HG03442 (cell line): ENCODE measurements around the gene CDHR5.
"Not testable (repeated sequence)": the region's sequence is repeated elsewhere in the genome, so short reads cannot be mapped to it uniquely, and the experiment has no call there.

Source experiments
- ATAC-seq: cut with Tn5 transposase; IDR thresholded peaks from one replicate; pipeline ENCODE4 v1.9.1; 2021; ENCODE audit warnings: mild to moderate bottlenecking, moderate library complexity; ENCODE audit not compliant: unreplicated experiment

CDHR5 gene

DNA sequence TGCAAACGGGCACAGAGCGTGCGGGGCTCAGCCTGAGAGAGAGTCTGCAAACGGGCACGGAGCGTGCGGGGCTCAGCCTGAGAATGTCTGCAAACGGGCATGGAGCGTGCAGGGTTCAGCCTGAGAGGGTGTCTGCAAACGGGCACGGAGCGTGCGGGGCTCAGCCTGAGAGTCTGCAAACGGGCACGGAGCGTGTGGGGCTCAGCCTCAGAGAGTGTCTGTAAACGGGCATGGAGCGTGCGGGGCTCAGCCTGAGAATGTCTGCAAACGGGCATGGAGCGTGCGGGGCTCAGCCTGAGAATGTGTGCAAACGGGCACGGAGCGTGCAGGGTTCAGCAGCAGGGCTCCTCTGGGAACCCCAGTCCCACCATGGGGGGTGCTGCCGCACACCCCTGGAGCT, 35.0 kb downstream of the CDHR5 start:
- ATAC-seq: no peak

- no peak for ATAC-seq
These were observed 36.8 kb downstream of the CDHR5 start for GRCh38 chr11:587978-588380.

- ATAC-seq: no peak
These were observed 37.2 kb downstream of the CDHR5 start for GRCh38 chr11:587546-587945.

- ATAC-seq: no peak
These were observed 38.1 kb downstream of the CDHR5 start for GRCh38 chr11:586376-587316.

GRCh38 chr11:584287-584686, 40.5 kb downstream of the CDHR5 start:
- ATAC-seq: no peak

- ATAC-seq: no peak
These were observed 43.0 kb downstream of the CDHR5 start for GRCh38 chr11:581752-582151.

GRCh38 chr11:581342-581741, 43.4 kb downstream of the CDHR5 start:
- no peak for ATAC-seq

DNA sequence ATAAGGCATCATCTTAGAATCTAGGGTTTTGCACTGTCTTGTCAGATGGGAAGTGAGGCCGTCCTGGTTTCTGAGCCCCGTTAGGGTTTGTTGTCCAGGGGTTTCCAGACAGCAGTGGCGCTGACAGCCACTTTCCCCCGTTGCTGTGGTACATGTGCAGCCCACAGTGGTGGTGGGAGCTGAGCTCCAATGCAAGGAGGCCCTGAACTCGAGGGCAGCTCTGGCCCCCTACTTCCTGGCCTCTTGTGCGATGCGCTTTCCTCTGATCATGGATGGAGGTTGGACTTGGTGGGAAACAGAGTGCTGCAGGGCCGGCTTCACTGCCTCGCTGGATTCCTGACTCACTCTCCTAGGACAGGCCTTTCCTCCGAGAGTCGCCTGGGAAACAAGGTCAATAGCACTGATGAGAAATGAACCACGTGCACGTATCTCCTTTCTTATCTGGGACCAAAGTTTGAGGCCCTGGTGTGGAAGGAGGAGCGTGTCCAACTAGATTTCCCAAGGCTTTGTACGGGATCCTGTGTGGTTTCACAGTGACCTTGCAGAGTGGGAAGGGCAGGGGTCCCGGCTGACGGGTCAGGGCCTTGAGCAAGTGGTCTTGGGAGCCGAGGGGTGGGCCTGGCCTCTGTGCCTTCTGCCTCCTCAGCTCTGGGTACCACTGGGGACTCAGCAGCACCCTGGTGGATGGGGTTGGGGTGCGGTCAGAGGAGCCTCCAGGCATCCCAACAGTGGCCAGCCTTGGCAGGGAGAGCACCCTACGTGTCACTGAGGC, 44.7 kb downstream of the CDHR5 start:
- ATAC-seq: no peak

GRCh38 chr11:578276-579035, 46.3 kb downstream of the CDHR5 start:
- ATAC-seq: no peak

GRCh38 chr11:577611-577894, 47.2 kb downstream of the CDHR5 start:
- ATAC-seq: no peak

GRCh38 chr11:576811-577610, 47.7 kb downstream of the CDHR5 start:
- ATAC-seq: no peak

DNA sequence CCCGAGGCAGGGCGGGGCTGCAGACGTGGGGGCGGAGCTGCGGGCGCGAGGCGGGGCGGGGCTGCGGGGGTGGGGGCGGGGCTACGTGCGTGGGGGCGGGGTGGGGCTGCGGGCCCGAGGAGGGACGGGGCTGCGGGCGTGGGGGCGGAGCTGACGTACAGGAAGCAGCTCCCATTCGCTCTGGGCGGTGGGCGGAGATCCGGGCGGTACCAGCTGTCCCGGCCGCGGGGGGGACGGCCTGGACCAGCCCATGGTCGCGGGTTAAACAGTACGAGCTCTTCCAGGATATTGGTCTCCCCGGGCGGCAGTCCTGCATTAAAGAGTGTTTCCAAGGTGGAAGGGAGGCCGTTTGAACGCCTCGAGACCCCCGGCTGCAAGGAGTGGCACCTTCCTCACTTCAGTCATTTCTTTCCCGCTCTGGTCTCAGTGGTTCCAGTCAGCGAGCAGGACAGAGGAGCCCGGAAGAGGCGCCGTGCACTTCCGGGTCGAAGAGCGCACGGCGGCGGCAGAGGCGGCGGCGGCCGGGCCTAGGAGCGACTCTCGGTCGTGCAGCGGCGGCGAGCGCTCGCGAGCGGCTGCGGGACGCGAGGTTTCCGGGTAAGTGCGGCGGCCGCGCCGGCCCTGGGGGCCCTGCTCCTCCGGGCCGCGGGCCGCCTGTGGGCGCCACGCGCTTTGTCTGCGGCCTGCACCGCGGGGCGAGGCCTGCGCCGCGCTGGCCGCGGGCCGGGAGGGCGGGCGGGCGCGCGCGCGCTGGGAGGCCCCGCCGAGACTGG, 48.6 kb downstream of the CDHR5 start, which contains the start of gene PHRF1:
Gene PHRF1 (plus strand): TSS at position 475 of the 773 bp plus-strand sequence. CDS start 5,043 bp downstream, outside the sequence.
- peak; percentile 77 for ATAC-seq

- peak; percentile 31 for ATAC-seq
These were observed 49.3 kb downstream of the CDHR5 start for GRCh38 chr11:575313-575995.

- ATAC-seq: no peak
These were observed 50.0 kb downstream of the CDHR5 start for GRCh38 chr11:574632-575312.

DNA sequence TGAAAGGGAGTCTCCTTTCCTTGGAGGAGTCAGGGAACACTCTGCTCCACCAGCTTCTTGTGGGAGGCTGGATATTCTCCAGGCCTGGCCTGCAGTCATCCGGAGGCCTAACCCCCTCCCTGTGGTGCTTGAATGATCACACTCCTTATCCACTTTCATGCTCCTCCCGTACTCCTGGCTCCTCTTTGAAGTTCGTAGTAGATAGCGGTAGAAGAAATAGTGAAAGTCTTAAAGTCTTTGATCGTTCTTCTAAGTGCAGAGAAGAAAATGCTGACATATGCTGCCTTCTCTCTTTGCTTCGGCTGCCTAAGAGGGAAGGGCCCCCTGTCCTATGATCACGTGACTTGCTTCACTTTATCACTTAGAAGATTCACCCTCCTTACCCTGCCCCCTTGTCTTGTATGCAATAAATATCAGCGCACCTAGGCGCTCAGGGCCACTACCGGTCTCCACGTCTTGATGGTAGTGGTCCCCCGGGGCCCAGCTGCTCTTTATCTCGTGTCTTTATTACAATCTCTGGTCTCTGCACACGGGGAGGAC, 50.7 kb downstream of the CDHR5 start:
- not testable (repeated sequence) for ATAC-seq

GRCh38 chr11:573146-573759, 51.5 kb downstream of the CDHR5 start:
- no peak for ATAC-seq

GRCh38 chr11:571802-572185, 53.0 kb downstream of the CDHR5 start:
- ATAC-seq: no peak
